NCI-H2029 (cell line): ENCODE data around the gene PTPRN2.
"Not testable (repeated sequence)": the region's sequence is repeated elsewhere in the genome, so short reads cannot be mapped to it uniquely, and the experiment has no call there.

Experiments used
- DNase-seq: peaks from one replicate; lab custom pipeline; 2025; lab: John Stamatoyannopoulos, UW

Gene PTPRN2

DNA sequence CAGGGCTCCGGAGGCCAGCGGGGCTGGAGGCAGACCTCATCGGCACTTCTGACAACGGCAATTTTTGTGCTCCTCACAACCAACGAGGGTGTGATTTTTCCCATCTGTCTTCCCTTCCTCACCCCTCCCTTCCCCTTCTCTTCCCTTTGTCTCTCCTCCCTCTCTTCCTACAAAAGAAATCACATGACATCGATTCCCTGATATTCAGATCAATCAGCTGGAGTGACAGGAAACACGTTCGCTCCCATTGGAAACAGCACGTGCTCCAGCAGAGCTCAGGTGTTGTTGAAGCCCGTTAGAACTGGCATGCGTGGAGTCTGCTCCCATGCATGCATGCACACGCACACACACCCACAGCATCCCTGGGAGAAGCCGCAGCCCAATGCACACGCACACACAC, 222.4 kb downstream of the PTPRN2 start:
- DNase-seq, result no peak

DNA sequence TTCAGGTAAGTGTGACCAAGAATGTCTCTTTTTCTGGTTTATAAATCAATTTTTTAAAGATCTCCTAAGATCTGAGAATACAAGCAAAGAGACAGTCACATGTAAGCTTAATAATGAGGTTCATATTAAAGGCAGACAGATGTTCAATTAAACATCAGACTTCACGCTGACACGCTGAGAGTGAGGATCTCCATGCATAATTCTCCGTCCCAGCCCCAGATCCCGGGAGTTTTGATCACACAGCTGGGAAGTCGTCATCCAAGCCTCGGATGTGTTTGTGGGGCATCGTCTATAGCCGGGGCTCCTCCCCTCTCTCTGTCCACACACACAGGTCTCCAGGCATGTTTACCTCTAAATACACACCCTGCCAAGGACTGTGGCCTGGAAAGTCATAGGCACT, 223.2 kb downstream of the PTPRN2 start:
- no peak for DNase-seq

DNA sequence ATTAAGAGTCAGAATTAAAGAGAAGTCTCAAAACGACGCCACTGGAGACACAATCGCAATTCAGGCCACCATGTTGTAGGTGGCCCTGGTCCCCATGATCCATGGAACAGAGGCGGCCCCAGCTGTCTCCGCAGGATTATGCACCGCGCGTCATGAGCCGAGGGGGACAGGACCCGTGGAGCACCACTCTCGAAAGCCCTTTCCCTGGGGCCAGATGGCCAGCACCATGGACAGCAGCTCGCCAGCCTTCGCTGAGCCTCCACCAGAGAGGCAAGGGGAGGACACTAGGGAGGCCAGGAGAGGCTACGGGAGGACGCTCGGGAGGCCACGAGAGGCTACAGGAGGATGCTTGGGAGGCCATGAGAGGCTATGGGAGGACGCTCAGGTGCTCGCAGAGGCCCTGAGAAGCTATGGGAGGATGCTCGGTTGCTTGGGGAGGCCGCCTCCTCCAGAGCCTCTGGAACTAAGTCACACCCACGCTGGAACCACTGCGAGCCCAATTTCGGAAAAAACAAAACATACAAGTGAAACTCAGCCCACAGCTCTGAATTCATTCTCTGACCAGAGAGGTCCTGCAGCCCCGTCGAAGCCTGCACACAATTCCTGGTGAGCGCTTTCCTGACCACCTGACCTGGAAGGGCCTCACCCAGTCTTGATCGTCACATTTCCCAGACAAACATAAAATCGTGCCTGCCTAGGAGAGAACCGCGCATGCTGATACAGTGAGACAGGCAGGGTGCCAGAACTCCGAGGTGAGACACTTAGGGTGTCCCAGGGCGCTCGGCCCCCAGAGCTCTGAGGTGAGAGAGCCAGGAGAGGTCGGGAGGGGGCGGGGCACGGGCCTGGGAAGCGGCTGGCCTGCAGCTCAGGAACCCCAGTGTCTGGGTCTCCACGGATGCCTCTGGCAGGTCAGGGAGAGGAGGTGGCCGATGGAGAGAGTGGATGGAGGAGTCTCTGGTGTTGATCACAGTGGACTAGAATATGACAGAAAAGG, 224.4 kb downstream of the PTPRN2 start:
- no peak for DNase-seq

DNA sequence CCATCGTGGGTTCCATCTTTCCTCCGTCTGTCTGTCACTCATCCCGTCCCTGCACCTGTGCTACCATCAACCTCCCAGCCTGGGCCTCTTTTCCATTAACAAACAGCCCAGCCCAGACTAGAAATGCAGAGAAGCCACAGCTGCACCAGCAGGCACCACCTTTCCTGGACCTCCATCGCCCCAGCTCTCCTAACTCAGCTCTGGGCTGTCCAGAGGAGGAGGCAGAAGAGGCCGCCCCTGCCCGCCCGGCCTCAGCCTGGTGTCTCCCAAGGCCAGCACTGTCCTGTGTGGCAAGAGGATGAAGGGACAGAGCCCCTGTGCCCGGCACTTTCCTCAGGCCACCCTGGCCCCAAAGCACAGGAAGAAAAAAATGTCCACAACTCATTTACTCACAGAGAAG, 225.6 kb downstream of the PTPRN2 start:
- DNase-seq, result no peak

DNA sequence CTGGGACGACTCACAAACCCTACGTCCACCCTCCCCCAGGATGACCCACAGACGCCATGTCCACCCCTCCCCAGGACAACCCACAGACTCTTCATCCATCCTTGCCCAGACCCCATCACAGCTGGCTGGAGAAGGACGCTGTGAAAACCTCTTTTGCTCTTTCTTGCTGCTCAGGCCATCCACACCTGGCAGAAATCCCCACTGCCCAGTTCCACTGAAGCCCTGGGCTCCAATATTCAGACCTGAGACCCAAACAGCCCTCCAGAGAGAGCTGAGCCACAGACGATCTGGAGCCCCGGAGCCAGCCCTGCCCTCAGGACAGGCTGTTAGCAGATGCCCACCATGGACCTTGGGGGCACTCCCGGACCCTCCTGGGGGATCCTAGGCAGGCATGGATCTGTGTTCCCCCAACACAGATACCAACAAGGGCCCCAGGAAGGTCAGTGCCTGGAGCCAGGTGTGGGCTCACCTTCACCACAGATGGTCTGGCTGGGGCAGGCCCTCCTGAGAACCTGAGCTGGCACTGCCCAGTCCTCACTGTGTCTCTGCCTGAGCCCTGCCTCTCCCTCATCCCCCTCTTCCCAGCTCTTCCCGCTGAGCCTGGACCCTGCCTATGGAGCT, 226.2 kb downstream of the PTPRN2 start:
- DNase-seq, result no peak

DNA sequence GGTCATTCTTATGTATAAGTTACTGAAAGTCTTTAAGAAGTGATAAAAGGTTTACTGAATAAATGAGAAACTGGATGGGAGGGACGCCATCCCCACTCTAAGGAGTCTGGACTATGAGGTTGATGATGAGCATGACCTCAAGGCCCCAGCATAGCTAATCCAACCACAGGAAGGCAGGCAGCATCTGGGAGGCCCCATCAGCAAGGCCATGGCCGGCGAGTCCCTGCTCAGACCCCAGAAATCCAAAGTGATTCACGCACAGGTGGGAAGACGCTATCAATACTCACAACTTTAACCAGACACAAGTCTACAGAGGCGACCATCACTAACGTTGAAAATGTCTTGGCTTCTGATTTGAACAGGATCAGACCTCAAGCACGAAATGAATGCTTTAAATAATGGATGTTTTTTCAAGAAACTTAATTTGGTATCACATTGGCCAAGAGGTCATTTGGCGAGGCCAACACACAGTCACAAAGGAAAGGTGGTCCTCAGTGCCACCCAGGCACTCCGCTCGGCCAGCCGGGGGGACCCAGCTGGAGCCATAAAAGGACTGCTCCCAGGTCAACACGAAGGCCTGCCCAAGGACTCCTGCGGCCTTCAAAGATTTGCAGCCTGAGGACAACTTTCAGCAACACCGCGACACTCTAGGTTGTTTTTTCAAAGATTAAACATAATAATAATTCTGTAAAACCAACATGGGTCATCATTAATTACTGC, 228.5 kb downstream of the PTPRN2 start:
- DNase-seq, result no peak

DNA sequence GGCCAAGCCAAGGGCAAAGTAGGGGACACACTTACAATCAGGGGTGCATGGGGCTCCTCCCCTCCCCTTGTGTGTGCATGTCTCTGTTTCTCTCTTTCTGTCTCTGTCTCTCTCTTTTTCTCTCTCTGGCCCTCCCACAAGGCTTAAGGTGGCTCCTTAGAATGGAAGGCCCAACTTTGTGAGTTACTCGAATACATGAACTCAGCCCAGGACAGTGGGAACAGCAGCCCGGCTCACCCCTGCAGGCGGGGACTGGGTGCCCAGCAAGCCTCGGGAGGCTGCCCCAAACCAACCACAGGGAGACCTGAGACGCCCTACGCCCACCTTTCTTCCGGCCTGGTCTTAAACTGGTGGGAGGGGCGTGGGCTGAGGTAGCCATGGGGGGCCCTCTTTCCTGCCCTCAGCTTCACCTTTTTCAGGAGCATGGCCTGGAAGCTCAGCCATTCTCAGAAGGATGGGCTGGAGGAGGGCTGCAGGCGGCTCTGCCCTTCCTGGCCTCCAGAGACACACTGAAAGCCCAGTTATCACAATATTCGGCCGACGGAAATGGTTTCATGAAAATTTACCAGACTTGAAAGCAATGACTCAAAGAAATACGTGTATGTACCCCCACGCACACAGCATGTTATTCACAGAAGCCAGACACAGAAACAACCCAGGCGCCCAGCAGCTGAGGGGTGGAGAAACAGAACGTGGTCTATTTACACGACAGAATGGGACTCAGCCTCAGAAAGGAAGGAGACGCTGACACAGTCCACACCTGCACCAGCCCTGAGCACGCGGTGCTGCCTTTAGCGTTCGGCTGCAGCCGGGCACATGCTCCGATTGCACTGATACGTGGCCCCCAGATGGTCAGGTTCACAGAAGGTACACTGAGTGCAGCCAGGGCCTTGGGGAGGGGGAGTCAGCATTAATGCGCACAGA, 229.5 kb downstream of the PTPRN2 start:
- no peak for DNase-seq

DNA sequence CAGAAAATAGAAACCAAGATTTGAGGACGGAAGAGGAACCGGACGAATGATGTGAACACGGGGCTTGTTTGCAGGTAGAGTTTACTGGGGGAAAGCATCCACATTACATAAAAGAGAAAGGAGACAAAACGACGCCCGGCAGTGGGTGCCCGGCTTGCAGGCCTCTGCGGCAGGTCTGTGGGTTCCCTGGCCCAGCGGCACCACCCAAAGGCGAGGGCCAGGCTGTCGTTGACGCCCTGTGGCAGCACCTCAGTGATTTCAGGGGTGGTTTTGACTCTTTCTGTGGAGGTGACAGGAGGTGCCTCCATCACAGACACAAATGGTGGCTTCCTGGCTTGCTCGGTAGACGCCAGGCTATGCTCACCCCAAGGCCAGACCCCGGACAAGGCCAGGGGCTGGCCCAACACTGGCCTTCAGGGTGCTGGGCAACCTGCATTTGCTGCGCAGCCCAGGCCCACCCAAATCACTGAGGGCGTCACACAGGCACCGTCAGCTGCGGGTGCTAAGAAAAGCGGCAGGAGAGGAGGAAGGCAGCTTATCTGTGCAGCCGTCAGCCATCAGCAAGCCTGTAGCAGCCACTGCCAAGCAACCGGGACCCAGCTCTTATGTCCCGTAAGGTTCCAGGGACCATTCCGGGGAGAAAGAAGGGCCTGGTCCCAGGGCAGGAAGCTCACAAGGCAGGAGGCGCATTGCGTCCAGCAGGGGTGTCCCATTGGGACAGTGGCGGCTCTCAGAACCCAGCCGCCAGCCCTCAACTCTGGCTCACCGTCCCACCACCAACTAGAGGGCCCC, 230.3 kb downstream of the PTPRN2 start:
- DNase-seq, result no peak

DNA sequence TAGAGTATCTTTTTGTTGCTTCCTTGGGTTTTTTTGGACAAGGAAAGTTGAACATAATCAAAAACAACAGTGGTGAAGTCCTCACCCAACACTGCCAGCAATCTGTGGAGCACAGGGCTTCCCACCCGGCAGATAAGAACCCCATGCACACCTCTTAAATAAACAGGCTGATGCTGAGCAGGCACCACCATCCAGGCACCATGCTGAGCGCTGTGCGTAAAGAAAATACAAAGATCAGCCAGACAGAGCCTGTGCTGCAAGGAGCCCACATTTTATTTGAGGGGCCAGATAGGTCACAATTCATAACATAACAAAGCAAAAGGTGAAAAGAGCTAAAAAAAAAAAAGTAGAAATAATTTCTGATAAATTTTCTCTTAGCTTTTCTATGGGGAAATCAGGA, 231.2 kb downstream of the PTPRN2 start:
- no peak for DNase-seq

DNA sequence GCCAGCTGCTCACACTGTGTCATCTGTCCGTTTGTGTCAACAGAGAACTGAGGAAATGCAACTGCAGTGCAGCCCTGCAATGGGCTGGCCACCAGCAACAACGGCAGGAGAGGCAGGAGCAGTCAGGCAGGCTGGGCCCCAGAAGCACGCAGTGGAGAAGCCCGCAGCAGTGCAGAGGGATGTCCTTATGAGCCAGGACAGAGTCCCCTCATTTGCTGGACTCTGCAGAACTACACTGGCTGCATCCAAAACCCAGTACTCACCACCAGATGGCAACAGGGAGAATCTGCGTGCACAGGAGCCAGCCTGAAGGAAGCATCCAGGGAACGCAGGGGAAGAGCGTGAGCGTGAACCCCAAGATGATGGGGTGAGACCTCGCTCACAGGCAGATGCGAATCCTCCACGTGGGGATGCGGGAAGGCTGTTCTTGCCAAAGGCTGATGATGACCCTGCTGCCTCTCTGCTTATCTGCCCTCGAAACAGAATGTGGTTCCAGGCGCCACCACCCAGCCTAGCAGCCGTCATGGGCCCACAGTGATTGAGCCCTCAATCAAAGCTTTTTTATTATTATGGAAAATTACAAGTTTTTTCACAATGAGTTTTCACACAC, 232.1 kb downstream of the PTPRN2 start:
- DNase-seq, result no peak

DNA sequence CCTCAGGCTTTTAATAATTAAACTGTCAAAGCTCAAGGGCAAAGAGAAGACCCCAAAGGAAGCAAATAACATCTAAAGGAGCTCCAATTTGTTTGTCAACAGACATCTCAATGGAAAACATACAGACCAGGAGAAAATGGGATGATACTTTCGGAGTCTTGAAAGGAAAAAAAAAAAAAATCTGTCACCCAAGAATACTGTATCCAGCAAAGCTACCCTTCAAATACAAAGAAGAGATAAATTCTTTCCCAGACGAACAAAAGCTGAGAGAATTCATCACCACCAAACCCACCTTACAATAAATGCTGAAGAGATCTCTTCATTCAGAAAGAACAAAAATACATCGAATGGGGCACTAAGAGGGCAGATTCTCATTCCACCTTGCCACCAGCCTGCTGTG, 232.8 kb downstream of the PTPRN2 start:
- no peak for DNase-seq

DNA sequence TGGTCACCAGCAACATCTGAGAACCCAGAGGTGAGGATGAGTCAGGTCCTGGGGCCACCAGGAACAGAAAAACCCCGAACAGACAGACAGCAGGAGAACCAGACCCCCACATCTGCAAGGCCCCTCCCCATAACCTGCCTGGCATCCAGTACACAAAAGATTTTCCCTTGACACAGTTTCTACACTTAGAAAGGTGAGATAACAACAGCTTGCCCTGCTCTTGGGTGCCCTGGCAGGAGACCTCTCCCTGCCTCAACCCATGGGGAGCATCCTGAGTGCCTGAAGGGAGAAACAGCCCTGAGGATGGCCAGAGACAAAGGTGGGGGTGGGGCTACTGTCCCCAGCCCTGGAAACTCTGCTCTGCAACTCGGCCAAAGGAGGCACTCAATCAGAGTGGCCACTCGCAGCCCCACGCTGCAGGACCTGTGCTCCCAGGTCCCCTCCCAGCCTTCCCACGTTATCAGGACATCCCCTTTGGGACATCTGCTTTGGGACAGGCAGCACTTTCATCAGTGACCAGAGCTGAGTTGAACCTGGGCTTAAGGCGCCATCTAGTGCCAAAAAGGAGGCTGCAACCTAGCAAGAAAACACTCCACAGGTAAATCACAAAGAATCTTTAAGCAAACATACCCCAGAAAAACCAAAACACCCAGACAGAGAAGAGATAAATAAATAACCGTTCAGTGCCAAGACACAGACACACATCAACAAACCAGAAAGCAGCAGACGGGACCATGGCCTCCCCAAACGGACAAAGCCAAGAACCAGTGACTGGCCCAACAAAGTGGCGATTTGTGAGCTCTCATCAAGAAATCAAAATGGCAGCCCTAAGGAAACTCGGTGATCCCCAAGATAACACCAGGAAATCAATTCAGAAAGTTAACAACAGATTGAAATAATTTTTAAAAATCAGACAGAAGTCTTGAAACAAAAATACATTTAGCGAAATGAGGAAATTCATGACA, 233.7 kb downstream of the PTPRN2 start:
- no peak for DNase-seq

DNA sequence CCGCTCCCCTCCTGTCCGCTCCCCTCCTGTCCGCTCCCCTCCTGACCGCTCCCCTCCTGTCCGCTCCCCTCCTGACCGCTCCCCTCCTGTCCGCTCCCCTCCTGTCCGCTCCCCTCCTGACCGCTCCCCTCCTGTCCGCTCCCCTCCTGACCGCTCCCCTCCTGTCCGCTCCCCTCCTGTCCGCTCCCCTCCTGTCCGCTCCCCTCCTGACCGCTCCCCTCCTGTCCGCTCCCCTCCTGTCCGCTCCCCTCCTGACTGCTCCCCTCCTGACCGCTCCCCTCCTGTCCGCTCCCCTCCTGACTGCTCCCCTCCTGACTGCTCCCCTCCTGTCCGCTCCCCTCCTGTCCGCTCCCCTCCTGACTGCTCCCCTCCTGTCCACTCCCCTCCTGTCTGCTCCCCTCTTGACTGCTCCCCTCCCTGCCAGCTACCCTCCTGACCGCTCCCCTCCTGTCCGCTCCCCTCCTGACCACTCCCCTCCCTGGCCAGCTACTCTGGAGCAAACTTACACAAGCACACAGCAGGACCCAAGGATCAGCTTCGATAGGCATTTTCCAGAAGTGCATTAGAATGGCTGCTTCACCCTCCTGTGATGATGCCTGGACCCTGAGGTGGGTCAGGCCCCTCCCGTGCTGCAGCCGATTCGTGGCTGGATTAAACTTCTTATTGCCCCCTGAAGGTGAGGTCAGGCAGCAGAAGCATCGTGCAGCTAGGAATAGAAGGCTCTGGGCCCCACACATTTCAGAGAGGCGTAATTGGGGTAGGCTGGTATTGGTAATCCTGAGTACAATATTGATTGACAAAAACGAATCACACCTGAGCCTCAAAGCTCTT, 235.5 kb downstream of the PTPRN2 start:
- not testable (repeated sequence) for DNase-seq

DNA sequence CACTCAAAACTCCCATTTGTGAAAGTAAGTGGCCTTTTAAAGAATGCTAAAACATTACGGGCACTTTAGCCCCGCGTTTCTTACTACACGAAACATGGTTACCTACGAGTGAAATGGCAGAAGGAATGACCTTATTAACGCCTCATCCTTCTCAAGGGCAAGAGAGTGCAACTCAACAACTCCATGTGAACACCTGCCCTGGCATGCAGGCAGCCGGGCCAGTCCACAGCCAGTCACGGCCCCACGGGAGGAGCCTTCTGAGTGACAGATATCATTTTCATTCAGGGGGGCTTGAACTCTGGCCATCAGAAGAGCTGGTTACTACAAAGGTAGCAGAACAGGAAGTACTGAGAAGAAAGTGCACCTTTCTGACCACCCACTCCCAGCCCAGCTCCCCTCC, 236.1 kb downstream of the PTPRN2 start:
- DNase-seq, result no peak

DNA sequence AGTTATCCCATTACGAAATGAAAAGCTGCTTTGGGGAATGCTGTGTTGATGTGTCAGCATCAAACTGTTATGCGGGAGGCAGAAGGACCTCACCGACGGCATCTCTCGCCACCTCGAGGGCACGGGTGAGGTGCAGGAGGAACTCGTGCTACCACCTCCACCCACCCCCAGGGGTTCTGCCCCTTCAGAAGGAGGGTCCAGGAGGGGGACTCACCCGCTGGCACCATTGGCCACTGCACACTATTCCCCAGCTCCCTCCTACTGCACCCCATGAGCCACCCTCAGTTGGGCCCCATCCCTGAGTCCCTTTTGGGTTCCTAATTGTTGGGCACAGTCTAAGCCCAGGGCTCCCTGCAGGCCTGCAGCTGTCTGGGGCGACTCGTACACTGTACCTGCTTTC, 236.6 kb downstream of the PTPRN2 start:
- no peak for DNase-seq

DNA sequence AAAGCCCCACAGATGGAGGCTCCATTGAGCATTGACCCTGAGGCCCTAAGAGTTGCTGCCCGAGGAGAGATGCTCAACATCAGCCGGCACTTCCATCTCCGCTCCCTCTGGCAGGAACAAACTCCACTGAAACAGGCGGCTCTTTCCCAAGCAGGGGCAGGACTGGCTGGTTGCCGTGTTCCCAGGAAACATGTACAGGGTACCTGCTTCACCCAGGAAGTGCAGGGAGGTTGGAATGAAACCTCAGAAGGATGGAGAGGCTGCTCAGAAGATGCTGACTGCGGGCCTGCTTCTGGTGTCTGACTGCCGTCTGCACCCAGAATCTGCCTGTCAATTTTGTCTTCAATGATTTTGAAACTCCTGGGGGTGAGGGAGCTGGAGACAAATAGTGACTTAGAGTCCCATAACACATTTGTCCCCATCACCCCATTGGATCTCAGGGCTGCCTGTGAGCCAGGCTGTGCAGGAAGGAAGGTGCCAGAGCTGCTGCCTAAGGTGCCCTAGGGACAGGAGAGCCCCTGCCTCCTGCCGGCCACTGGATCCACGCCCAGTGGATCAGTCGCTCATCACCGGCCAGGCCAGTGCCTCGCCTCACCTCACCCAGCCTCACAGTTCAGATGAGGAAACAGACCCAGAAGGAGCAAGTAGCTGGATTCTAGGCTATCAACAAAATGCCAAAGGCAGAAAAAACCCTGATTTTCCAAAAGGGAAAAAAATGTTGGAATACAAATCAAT, 237.3 kb downstream of the PTPRN2 start:
- DNase-seq, result no peak

DNA sequence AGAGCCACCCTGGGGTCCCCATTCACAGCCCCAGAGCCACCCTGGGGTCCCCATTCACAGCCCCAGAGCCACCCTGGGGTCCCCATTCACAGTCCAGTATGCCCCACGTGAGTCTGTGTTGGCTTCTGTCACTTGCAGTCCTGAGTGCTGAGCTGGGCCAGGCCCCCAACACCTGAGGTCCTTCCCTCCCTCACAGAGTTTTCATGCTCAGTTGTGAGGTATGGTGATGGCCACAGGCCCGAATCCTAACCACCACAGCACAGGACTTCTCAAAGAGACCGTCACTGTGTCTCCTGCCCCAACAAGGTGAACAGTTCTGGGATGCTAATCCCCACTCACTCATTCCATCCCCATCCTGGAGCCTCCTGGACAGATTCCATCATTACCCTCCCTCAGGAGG, 239.2 kb downstream of the PTPRN2 start:
- DNase-seq, result no peak

DNA sequence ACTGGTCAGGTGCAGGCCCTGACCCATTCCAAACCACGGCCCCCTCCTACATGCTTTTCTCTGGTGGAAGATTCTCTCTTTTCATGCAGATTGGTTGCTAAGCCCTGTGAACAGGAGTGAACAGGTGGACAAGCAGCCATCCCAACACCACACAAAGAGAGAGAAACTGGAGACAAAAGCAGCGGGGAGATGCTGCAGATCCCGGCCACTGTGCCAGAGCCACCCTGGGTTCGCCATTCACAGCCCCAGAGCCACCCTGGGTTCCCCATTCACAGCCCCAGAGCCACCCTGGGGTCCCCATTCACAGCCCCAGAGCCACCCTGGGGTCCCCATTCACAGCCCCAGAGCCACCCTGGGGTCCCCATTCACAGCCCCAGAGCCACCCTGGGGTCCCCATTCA, 239.6 kb downstream of the PTPRN2 start:
- DNase-seq, result not testable (repeated sequence)
